Measurements from ENCODE around the gene IQCH. TPM values are rescaled to one million over a fixed set of nuclear protein-coding genes. Genes with fewer than 3 reads are reported as not detected.

The IQCH gene
- polyA plus RNA-seq, 3 donors: 0.03 TPM; not detected in 2

DNA sequence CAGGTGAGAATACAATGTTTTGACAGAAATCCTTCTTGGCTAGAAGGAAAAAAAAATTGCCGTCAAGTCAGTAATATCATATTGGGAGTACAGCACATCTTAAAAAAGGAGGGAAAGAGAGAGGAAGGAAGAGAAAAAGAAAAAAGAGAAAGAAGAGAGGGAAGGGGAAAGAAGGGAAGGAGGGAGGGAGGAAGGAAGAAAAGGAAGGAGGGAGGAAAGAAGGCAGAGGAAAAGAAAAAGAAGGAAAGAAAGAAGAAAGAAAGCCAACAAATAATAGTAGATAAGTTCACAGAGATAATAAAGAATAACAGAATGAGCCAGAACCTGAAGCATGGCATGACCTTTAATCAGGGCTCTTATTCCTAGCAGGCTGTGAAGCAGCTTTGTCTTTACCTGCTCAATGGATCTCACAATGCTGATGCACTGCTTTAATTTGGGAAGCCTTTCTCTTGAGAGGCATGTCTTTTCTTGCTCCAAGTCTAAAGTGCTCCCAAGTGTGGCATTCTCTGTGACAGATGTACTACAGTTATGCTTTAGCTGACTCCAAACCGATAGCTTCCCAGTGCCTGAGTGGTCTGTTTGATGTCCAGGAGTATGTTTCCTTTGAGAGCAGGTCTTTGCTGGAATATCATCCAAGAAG, 114.9 kb downstream of the IQCH start:
- intact Hi-C loops (cut with micrococcal nuclease): no loop called here
- Mint-ChIP-seq H3K9me3 (peaks cover 0 to 2% (median 0%) of the 10 kb centered on the region in 7 donors), H3K27me3 (ENCODE audit: low read depth in 3 of 3) (peaks cover 0 to 2% (median 1%) of the 10 kb centered on the region in 3 donors), H3K4me1 (no peaks in the 10 kb centered on the region), H3K27ac (no peak overlapping the region), H3K4me3 (no peak overlapping the region), H3K36me3 (no peaks in the 10 kb centered on the region)
- Histone ChIP-seq H3K9me3 (replicated peaks in 1 of 2; ENCODE audit: control insufficient read depth in 1 of 2, insufficient read depth in 1 of 2, low read length in 2 of 2) (no peaks in the 10 kb centered on the region), H3K36me3 (replicated peaks in 1 of 2; ENCODE audit: control insufficient read depth in 1 of 2, insufficient read depth in 2 of 2, low read length in 2 of 2) (no peaks in the 10 kb centered on the region), H3K79me2 (ENCODE audit: insufficient read depth, low read length) (no peaks in the 10 kb centered on the region), H3K4me2 (replicated peaks; ENCODE audit: extremely low read depth, low read length, poor library complexity, severe bottlenecking) (no peak overlapping the region), H3K4me3 (replicated peaks in 1 of 3; ENCODE audit: low read depth in 2 of 3, low read length in 3 of 3) (no peak overlapping the region), H3K27ac (ENCODE audit: low read depth in 1 of 2, low read length in 2 of 2) (no peak overlapping the region), H4K20me1 (ENCODE audit: insufficient read depth, low read length) (no peaks in the 10 kb centered on the region), H2AFZ (ENCODE audit: insufficient read depth, low read depth, low read length, poor library complexity, severe bottlenecking) (no peak overlapping the region), H3K9ac (ENCODE audit: insufficient read depth, low read length, poor library complexity, severe bottlenecking) (no peak overlapping the region), H3K27me3 (ENCODE audit: control insufficient read depth in 2 of 2, insufficient read depth in 2 of 2, low read length in 2 of 2) (no peaks in the 10 kb centered on the region), H3K4me1 (ENCODE audit: control insufficient read depth in 1 of 2, insufficient read depth in 2 of 2, low read length in 2 of 2) (no peaks in the 10 kb centered on the region)
- no peak for DNase-seq
- WGBS (ENCODE audit: insufficient coverage): 100% methylated on average over 2 of the region's 2 CpGs
- TF ChIP-seq, protein P1, sequence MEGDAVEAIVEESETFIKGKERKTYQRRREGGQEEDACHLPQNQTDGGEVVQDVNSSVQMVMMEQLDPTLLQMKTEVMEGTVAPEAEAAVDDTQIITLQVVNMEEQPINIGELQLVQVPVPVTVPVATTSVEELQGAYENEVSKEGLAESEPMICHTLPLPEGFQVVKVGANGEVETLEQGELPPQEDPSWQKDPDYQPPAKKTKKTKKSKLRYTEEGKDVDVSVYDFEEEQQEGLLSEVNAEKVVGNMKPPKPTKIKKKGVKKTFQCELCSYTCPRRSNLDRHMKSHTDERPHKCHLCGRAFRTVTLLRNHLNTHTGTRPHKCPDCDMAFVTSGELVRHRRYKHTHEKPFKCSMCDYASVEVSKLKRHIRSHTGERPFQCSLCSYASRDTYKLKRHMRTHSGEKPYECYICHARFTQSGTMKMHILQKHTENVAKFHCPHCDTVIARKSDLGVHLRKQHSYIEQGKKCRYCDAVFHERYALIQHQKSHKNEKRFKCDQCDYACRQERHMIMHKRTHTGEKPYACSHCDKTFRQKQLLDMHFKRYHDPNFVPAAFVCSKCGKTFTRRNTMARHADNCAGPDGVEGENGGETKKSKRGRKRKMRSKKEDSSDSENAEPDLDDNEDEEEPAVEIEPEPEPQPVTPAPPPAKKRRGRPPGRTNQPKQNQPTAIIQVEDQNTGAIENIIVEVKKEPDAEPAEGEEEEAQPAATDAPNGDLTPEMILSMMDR (IDR thresholded peaks at IDR 0.05): no peak

DNA sequence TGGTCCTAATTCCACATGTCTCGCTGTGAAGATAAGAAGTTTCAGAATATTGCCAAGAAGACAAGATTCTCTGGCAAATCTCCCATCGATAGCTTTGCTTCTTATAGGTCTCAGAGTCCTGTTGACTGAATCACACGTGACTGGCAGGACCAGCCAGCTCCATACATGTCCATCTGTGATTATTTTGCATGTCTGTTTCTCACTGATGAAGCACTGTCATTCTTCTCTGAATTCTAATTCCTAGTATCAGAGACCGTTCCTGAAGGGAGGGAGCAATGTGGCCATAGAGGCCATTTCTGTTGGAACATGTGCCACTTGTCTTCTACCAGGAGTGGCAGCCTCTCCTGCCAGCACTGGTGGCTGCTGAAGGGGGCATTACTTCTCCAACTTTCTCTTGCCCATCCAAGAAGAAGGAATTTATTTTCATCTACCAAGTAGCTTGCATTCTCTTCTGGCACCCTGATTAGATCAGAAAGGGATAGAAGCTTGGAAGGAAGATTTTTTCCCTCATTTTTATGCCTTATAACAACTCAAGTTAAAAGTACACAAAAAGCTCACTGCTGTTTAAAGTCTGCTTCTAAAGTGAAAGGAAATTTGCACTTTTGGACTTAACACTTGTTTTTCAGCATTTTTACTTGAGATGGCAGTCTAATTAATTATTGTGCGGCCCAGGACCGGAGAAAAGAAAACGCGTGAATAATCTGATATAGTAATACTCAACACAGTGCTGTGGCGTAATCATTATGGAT, 115.8 kb downstream of the IQCH start:
- Histone ChIP-seq H4K20me1 (ENCODE audit: insufficient read depth, low read length) (no peaks in the 10 kb centered on the region), H3K9me3 (replicated peaks in 1 of 2; ENCODE audit: control insufficient read depth in 1 of 2, insufficient read depth in 1 of 2, low read length in 2 of 2) (no peaks in the 10 kb centered on the region), H3K79me2 (ENCODE audit: insufficient read depth, low read length) (no peaks in the 10 kb centered on the region), H3K4me2 (replicated peaks; ENCODE audit: extremely low read depth, low read length, poor library complexity, severe bottlenecking) (no peak overlapping the region), H3K27ac (ENCODE audit: low read depth in 1 of 2, low read length in 2 of 2) (no peak overlapping the region), H2AFZ (ENCODE audit: insufficient read depth, low read depth, low read length, poor library complexity, severe bottlenecking) (no peak overlapping the region), H3K4me3 (replicated peaks in 1 of 3; ENCODE audit: low read depth in 2 of 3, low read length in 3 of 3) (no peak overlapping the region), H3K27me3 (ENCODE audit: control insufficient read depth in 2 of 2, insufficient read depth in 2 of 2, low read length in 2 of 2) (no peaks in the 10 kb centered on the region), H3K4me1 (ENCODE audit: control insufficient read depth in 1 of 2, insufficient read depth in 2 of 2, low read length in 2 of 2) (no peaks in the 10 kb centered on the region), H3K9ac (ENCODE audit: insufficient read depth, low read length, poor library complexity, severe bottlenecking) (no peak overlapping the region), H3K36me3 (replicated peaks in 1 of 2; ENCODE audit: control insufficient read depth in 1 of 2, insufficient read depth in 2 of 2, low read length in 2 of 2) (no peaks in the 10 kb centered on the region)
- Mint-ChIP-seq H3K36me3 (no peaks in the 10 kb centered on the region), H3K4me1 (no peaks in the 10 kb centered on the region), H3K9me3 (peaks cover 0 to 2% (median 0%) of the 10 kb centered on the region in 7 donors), H3K4me3 (no peak overlapping the region), H3K27me3 (ENCODE audit: low read depth in 3 of 3) (peaks cover 0 to 2% (median 1%) of the 10 kb centered on the region in 3 donors), H3K27ac (no peak overlapping the region)
- TF ChIP-seq, protein P1 (IDR thresholded peaks at IDR 0.05): no peak
- 98% methylated on average over 3 of the region's 9 CpGs for WGBS (ENCODE audit: insufficient coverage)
- intact Hi-C loops (cut with micrococcal nuclease): no loop called here
- DNase-seq: no peak
